Heart left ventricle (tissue), 16 donors: ENCODE data around the gene HSPB9. TPM values are rescaled to one million over a fixed set of nuclear protein-coding genes. Genes with fewer than 3 reads are reported as not detected.

Source experiments
- ATAC-seq, 4 donors: fragments of 200-7000 bp; cut with Tn5 transposase; one replicate each; pipeline ENCODE4 v1.9.1; 2020 to 2022; ENCODE audit warnings: moderate library complexity in 4 of 4, mild to moderate bottlenecking in 3 of 4, moderate number of reproducible peaks in 1 of 4
- DNase-seq, 5 donors: peaks; one replicate each; pipeline ENCODE4 v3.0.0-alpha.2; 2020
- H3K27ac ChIP-seq, 12 donors: fragments of 200-600 bp; sonication (generic) in 4 of 12; one replicate each; pipeline versions ENCODE4 v1.5.0 to v1.8.0; 2016 to 2022; ENCODE audit warnings: mild to moderate bottlenecking in 2 of 12
- H3K27me3 ChIP-seq, 9 donors: fragments of 200-600 bp; sonication (generic) in 2 of 9; one replicate each; pipeline versions ENCODE4 v1.5.1 to v1.8.0; 2016 to 2022; ENCODE audit warnings: mild to moderate bottlenecking in 3 of 9
- H3K36me3 ChIP-seq, 9 donors: fragments of 200-600 bp; sonication (generic) in 2 of 9; one replicate each; pipeline versions ENCODE4 v1.5.0 to v1.8.0; 2018 to 2022; ENCODE audit warnings: mild to moderate bottlenecking in 2 of 9
- H3K4me1 ChIP-seq, 12 donors: fragments of 200-600 bp; sonication (generic) in 4 of 12; one replicate each; pipeline versions ENCODE4 v1.5.0 to v1.8.0; 2016 to 2022; ENCODE audit warnings: mild to moderate bottlenecking in 3 of 12
- H3K4me3 ChIP-seq, 12 donors: fragments of 200-600 bp; sonication (generic) in 4 of 12; one replicate each; pipeline versions ENCODE4 v1.5.0 to v1.8.0; 2017 to 2022; ENCODE audit warnings: mild to moderate bottlenecking in 9 of 12, moderate library complexity in 4 of 12
- H3K9me3 ChIP-seq, 12 donors: fragments of 200-600 bp; sonication (generic) in 4 of 12; one replicate each; pipeline versions ENCODE4 v1.5.0 to v1.8.0; 2016 to 2022; ENCODE audit warnings: mild to moderate bottlenecking in 1 of 12
- POLR2A ChIP-seq, 2 donors: fragments of 450-650 bp; IDR thresholded peaks; one replicate each; pipeline ENCODE4 v1.6.1; 2017; ENCODE audit warnings: antibody characterized with exemption in 2 of 2, mild to moderate bottlenecking in 2 of 2, moderate library complexity in 2 of 2
- WGBS, 4 donors: extraction: QIAGEN DNeasy Blood & Tissue Kit in 2 of 4; methylation state at CpG; one replicate each; pipeline versions ENCODE4 v1.1.5 to v1.1.7; 2013 to 2018; 5-methylcytosine and 5-hydroxymethylcytosine counted together
- intact Hi-C, 10 donors: fragments of 100-400 bp; cut with DNase I; formaldehyde crosslinking; loops; one replicate each; pipeline versions ENCODE4 v1.11.1 to v1.14.2; 2022
- polyA plus RNA-seq, 2 donors: library from polyadenylated mRNA; stranded (reverse); fragments of 200-250 nt; gene quantifications; one replicate each; pipeline ENCODE4 v1.2.3, GENCODE V29; 2013
- total RNA-seq, 9 donors: library from RNA; depleted of rRNA in 2 of 9; stranded (reverse); fragments of >200 nt in 2 of 9; fragmentation: NEBNext Ultra II Directional in 3 of 9; extraction: Animal tissue kit (Norgen Biotek cat#: 25700) in 3 of 9; gene quantifications; one replicate each; pipeline versions ENCODE4 v1.1.0 to v1.2.4, GENCODE V29; 2016 to 2023
- TF ChIP-seq, protein P1 (sequence below), 12 donors: fragments of 200-600 bp; sonication (generic) in 4 of 12; IDR thresholded peaks; one replicate each; pipeline versions ENCODE4 v1.5.0 to v1.8.0; 2018 to 2022; ENCODE audit warnings: antibody characterized with exemption in 12 of 12, mild to moderate bottlenecking in 5 of 12
- donor health status: ischemic (EF 13 %, LVEDD 7.1; RV severe dilation, severe dysfunction).
- donor health status: healthy with polysubstance abuse.
- donor health status: DM: no; HTN: yes; CAD: no.
- donor health status: DM: no; HTN: no; CAD: no.
- donor health status: ischemic (EF 25% LVEDD 6.9; RV normal size, moderate dysfunction).
- donor health status: ischemic (EF 25% LVEDD 5.7; RV mildly dilated, moderate dysfunction).
- donor health status: healthy.
- donor health status: DM: yes; HTN: yes; CAD: no.
- donor health status: ischemic (EF 35%, LVEDD 5.7; RV mildly dilated, moderate dysfunction).
- donor health status: nonischemic (EF 11% LVEDD 7.7; RV severe dilation, severe dysfunction).
- donor health status: DM: yes; HTN: yes; CAD: no.
- donor health status: PGD.
- donor health status: ischemic (EF 29% LVEDD 5.4; RV normal size, mild dysfunction).
- donor health status: nonischemic (EF 23%, LVEDD 6.1; RV moderate dilation, normal function).

HSPB9 gene
- total and polyA plus RNA-seq, 11 donors: not detected

DNA sequence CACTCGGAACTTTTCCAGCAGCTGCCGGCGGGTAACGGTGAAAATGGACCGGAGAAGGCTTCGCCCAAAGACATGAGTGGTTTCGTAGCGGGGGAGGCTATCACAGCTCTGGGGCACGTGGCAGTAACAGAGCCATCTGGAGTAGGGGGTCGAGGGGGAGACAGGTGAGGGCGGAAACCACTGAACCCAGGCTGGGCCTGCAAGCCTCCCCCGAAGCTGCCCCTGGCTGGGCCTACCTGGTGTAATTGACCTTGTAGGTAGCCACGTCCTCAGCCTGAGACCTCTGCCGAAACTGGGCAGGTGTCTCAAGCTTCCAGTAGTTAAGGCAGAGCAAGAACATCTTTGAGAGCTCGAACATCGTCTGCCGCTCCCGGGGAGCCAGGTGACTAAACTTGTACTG, 3.3 kb upstream of the HSPB9 start:
- WGBS, 4 donors: 88 to 94% (median 92%) methylated on average over 17 to 18 of the region's 18 CpGs
- Histone ChIP-seq H3K27me3 (no peaks in the 10 kb centered on the region), H3K4me3 (no peak overlapping the region), H3K27ac (no peak overlapping the region), H3K9me3 (no peaks in the 10 kb centered on the region), H3K36me3 (peaks cover 0 to 50% (median 18%) of the 10 kb centered on the region in 9 donors), H3K4me1 (peaks cover 0 to 29% (median 16%) of the 10 kb centered on the region in 12 donors)
- intact Hi-C loops: loop anchor here (2.0 to 10.0 kb wide), 7 partner anchors 52 to 157 kb away; partner anchors contain the start of gene KCNH4 (in 3 of the 10)
- ATAC-seq (no peak), DNase-seq (peak in 1 of 5 donors; percentile 59)
- TF ChIP-seq POLR2A (IDR thresholded peaks at IDR 0.05): no peak
- TF ChIP-seq, protein P1, sequence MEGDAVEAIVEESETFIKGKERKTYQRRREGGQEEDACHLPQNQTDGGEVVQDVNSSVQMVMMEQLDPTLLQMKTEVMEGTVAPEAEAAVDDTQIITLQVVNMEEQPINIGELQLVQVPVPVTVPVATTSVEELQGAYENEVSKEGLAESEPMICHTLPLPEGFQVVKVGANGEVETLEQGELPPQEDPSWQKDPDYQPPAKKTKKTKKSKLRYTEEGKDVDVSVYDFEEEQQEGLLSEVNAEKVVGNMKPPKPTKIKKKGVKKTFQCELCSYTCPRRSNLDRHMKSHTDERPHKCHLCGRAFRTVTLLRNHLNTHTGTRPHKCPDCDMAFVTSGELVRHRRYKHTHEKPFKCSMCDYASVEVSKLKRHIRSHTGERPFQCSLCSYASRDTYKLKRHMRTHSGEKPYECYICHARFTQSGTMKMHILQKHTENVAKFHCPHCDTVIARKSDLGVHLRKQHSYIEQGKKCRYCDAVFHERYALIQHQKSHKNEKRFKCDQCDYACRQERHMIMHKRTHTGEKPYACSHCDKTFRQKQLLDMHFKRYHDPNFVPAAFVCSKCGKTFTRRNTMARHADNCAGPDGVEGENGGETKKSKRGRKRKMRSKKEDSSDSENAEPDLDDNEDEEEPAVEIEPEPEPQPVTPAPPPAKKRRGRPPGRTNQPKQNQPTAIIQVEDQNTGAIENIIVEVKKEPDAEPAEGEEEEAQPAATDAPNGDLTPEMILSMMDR (IDR thresholded peaks at IDR 0.05): no peak

- Histone ChIP-seq H3K4me1 (peaks cover 0 to 29% (median 16%) of the 10 kb centered on the region in 12 donors), H3K36me3 (peaks cover 0 to 53% (median 18%) of the 10 kb centered on the region in 9 donors), H3K9me3 (no peaks in the 10 kb centered on the region), H3K27ac (peak overlapping the region in 1 of 12 donors; percentile 67), H3K4me3 (peak overlapping the region in 11 of 12 donors; percentile 71 to 97 (median 81)), H3K27me3 (no peaks in the 10 kb centered on the region)
- DNase-seq (peak in 1 of 5 donors; percentile 46), ATAC-seq (no peak)
- WGBS, 4 donors: 49 to 59% (median 52%) methylated on average over 7 of the region's 7 CpGs
- intact Hi-C loops: loop anchor here in 2 of 10 donors (5.0 to 10.0 kb wide), 2 partner anchors 62 to 395 kb away; partner anchors contain the start of gene KCNH4 (in 1 of the 2)
- TF ChIP-seq POLR2A (IDR thresholded peaks at IDR 0.05): no peak
- TF ChIP-seq, protein P1 (IDR thresholded peaks at IDR 0.05): no peak
These were observed 2.3 kb upstream of the HSPB9 start for GRCh38 chr17:42120161-42120769.

DNA sequence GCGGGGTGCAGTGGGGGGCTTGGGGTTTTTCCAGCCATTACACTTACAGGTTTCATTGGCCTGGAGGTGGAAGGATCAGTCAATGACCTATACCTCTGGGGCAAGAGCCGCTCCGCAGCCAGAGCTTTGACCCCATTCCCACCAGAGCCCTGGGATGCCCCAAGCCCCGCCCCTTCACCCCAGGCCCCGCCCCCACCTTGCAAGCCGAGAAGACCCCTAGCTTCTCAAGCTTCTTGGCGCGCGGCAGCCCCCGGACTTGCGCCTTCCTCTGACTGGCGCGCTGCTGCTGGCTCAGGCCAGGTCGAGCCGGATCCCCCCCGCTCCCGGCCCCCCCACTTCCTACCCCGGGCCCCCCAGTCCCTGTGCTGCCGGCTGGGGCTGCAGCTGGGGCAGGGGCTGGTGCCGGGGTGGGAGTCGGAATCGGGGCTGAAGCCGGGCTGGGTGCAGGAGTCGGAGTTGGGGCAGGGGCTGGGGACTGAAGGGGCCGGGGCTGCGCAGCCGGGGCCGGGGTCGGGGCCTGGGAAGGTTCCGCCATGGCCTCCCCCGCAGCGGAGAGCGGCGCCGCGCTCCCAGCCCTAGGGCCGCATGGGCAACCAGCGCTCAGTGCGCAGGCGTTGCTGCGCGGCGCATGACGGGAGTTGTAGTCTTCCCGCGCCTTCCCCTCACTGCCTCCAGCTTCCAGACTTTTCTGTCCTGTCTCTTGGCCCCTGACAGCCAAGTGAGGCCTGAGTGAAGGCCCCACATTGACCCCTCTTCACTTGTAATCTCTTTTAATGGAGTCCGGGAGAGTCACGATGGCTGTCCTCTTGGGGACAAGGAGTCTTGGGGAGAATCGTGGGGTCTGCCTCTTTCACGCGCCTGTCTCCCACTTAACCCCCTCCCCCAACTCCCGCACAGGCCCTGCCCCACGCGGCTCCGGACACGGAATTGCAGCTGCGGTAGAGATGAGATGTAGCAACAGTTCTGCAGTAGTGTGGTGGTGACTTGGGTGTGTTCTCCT, 1.5 kb upstream of the HSPB9 start, which contains the start of gene KAT2A:
TSS of gene KAT2A (minus strand) at position 598 of the 1,000 bp plus-strand sequence. CDS start at position 535, 63 bp downstream.
- Histone ChIP-seq H3K27ac (peak within 1 kb of the TSS in 11 of 12 donors; percentile 24 to 80 (median 71)), H3K4me1 (peaks cover 0 to 29% (median 16%) of the 10 kb centered on the region in 12 donors), H3K27me3 (no peaks in the 10 kb centered on the region), H3K9me3 (no peaks in the 10 kb centered on the region), H3K36me3 (peaks cover 0 to 53% (median 19%) of the 10 kb centered on the region in 9 donors), H3K4me3 (peak within 1 kb of the TSS; percentile 43 to 97 (median 78))
- ATAC-seq (peak; percentile 73 to 93 (median 92)), DNase-seq (peak; percentile 83 to 91 (median 86))
- 7 to 25% (median 12%) methylated on average over 19 to 57 of the region's 57 CpGs for WGBS, 4 donors
- TF ChIP-seq, protein P1 (IDR thresholded peaks at IDR 0.05): no peak
- TF ChIP-seq POLR2A (IDR thresholded peaks at IDR 0.05): peak in 1 of 2 donors; percentile 51
- intact Hi-C loops: loop anchor here in 2 of 10 donors (5.0 to 10.0 kb wide), 2 partner anchors 61 to 394 kb away; partner anchors contain the start of gene KCNH4 (in 1 of the 2)
